Measurements from ENCODE around the gene CDH13.

The CDH13 gene

DNA sequence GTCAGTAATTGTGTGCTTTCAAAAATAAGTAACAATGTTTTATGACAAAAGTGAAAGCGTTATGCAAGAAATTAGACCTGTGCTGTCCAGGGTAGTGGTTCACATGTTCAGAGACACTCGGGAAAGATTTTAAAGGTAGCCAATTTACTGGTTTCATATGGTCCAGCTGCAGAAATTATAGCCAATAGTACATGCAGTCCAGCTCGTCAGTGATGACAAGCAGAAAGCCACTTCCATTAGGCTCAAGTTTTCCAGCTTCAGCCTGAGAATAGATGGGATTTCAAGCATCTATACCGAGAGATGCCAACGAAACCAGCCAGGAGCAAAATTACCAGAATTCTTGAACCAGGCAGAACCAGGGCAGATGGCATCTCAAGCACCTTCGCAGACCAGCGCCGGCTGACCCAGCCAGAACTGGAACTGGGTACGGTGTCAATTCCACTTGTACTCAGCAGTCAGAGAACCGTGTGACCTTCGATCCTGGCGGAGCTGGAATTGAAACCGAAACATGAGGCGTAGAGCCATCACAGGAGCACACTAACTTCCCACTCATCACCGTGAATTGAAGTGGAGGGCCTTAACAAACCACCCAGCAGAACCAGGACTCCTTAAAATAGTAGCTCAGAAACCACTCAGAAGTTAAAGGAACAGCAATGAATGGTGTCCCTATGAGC, 973.2 kb downstream of the CDH13 start:
- DNase-seq = no peak

DNA sequence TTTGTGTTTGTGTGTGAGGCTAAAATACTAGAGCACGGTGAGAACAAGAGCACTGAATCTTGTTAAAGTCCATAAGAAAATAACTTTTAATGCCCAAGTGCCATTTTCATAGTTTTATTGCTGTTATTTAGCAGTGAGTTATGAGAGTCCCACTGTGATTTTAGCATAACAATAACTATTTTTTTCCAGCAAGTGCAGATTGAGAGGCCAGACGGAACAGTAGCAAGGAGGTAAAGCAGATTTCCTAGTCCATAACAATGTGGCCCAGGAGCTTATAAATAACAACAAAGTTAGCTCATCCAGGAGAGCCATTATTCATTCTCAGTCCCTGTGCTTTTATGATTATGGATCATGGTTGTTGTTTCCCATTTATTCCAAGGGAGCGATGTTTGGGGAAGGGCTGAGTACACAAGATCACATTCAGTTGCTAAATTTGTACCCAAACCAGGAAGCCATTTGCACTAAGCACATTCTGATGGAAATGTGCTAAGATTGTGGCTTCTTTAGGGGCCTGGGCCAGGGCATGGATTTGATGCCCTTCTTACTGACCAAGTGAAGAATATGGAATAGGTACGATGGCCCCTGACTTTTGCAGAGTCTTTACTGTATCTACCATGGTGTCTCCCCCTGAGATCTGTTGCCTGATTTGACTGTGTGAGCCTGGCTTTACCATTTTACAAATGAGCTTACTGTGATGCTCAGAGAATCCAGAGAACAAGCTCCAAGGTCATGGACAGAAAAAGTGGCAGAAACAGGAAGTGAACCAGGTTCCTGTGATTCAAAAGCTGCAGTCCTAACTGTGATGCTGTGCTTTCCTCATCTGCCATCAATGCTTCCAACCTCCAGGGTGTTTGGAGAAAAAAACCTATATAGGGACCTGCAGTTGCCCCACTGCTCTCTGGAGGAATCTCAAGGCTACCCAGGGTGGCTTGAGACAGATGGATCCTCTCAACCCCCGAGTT, 976.3 kb downstream of the CDH13 start:
- no peak for DNase-seq

DNA sequence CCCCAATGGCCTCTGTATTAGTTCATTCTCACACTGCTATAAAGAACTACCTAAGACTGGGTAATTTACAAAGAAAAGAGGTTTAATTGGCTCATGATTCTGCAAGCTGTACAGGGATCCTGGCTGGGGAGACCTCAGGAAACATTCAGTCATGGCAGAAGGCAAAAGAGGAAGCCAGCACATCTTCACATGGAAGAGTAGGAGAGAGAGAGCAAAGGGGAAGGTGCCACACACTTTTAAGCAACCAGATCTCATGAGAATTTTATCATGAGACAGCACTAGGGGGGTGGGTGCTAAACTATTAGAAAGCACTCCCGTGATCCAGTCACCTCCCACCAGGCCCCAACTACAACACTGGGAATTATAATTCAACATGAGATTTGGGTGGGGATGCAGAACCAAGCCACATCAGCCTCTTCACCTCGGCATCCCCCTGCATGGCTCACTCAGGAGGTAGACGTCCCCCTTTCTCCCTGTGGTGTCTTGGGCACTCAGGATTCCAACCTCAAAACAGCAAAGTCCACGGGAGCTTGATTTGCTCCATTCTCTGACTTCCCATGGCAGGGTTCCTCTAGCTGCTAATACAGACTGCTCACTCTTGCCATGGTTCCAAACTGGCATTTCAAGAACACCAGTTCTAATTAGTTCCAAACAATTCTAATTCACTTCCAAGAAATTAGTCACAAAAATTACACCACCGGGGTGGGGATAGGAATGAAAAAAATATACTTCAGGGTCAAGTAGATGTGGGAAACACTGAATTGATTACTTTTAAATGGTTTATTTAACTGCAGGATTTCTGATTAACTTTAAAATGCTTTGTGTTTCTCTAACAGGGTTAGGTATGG, 977.2 kb downstream of the CDH13 start:
- DNase-seq = no peak

DNA sequence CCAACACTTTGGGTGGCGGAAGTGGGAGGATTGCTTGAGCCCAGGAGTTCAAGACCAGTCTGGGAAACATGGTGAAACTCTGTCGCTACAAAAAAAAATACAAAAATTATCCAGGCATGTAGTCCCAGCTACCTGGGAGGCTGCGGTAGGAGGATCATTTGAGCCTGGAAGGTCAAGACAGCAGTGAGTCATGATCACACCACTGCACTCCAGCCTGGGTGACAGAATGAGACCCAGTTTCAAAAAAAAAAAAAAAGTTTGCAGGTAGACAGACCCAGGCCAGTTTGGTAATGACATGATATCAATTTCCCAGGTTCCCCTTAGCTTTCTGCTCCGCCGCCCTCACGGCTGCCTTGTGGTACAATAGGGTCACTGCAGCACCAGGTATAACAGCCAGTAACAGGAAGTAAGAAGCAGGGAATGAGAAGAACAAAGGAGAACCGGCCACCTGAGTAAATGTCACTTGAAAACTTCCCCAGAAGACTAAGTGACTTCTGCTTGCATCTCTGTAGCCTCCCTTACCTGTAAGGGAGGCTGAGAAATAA, 979.8 kb downstream of the CDH13 start:
- no peak for DNase-seq

DNA sequence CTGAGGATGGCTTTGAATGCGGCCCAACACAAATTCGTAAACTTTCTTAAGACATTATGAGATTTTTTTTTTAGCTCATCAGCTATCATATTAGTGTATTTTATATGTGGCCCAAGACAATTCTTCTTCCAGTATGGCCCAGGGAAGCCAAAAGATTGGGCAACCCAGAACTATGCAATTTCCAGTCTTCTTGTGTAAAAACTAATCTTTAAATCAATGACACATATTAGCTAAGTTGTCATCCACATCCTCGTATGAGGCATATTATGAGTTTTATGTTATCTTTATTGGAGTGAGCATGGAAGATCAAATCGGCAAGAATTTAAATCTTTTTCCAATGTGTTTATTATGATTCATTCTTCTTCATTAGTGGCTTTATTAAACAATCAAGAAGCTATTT, 982.4 kb downstream of the CDH13 start:
- no peak for DNase-seq

DNA sequence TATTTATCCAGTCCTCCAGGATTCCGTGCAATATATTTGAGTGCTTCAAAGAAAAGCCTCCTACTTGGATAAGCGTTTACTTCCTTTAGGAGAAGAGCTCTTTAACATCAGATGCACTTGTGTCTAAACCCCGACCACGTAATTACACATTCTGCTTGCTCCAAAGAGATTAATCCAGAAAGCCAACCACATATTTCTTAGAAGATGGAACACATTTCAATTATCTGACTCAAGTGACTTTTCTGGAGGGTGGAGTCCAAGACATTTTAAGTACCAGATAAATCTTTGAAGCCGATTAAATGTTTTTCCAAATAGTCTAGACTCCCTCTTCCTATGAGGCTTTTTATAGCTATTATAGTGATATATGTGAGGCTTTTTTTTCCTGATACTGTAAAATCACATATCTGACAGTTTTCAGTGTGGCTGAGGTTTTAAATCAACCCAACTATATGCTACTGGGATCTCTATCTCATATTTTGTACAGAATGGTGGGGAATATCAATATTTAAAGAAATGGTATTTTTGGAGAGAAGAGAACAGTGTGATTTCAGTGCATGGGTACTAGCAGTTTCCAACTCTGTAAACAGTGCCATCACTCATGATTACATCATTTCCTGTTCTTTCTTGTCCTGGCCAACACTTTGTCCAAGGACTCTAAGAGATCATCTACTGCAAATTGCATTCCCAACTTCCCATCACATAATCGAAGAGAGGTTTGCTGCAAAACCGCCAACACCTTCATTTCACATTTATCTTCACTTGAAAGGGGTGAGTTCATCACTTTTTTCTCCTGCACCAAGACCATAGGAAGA, 988.6 kb downstream of the CDH13 start:
- no peak for DNase-seq

DNA sequence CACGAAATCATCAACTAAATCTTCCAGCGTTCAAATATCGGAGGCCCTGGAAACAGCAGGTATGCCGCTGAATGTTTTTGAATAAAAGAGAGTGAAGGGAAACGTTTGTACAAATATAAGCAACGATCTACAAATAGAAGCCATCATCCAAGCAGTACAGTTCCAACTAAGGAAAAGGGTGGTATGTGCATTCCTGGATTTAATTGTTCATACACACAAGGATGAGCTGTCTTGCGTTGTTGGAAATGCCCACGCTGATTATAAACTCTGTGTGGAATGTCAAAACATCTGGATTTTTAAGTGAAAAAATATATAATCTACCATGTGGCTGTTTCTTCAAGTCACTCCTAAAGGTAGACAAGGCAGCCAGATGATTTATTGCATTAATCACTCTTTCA, 989.2 kb downstream of the CDH13 start:
- DNase-seq = no peak

DNA sequence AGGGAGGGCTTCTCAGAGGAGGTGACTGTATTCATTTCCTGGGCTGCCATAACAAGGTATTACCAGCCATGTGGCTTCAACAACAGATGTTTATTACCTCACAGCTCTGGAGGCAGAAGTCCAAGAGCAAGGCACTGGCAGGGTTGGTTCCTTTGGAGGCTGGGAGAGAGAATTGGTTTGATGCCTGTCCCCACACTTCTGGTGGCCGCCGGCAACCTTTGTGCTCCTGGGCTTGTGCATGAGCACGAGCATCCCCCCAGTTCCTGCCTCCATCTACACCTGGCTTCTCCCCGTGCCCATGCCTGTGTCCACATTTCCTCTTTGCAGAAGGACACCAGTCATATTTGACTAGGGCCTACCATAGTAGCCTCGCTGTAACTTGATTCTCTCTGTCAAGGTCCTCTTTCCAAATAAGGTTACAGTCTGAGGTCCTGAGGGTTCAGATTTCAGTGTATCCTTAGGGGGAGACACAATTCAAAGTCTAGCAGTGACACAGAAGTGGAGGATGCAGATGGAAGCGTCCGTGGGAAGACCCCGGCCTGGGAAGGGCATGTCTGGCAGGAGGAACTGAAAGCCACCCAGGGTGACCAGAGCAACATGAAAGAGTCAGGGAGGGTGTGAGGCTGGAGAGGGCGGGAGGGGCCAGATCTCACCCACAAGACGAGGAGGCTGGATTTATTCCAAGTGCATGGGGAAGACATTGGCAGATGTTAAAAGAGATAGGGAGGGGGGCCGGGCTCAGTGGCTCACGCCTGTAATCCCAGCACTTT, 992.8 kb downstream of the CDH13 start:
- no peak for DNase-seq

DNA sequence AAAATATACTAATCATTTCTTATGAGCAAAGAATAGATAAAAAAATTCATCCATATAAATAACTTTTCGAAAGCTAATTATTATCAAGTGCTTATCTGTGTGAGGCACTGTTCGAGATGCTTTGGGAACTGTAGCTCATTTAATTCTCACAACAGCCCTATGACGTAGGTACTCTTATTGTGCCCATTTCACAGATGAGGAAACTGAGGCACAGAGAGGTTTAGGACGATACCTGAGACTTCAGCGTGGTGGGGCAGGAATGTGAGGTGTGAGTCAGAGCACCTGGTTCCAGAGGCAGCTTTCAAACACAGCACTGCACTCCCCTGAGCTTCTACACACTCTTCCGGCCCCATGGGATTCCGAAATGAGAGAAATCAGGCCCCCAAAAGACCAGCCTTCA, 995.2 kb downstream of the CDH13 start:
- no peak for DNase-seq

DNA sequence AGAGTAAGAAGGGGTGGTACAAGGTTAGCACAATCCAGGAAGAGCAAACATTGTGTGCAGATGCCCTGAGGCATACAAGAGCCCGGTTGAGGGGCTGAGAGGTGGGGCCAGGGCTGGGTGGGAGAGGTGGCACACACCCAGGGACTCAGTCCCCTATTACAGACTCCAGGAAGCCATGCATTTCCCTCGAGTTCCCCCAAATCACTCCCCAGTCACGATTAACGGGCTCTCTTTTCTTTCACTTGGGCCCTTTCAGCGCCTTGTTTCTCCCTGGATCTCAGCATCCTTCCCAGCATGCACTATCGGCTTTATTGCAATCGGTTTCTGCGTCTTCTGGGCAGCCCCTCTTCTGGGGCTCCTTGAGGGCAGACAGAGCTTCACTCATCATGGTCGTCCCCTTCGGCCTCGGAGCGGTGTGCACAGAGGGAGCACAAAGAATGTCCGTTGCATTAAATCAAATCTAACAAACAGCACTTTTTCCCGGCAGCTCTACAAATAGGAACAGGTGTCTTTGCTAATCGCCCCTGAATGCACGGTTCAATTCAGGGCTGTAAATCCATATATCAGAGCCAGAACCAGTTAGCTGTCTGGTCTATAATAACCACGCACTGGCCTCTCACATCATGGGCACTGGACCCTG, 996.4 kb downstream of the CDH13 start:
- no peak for DNase-seq

DNA sequence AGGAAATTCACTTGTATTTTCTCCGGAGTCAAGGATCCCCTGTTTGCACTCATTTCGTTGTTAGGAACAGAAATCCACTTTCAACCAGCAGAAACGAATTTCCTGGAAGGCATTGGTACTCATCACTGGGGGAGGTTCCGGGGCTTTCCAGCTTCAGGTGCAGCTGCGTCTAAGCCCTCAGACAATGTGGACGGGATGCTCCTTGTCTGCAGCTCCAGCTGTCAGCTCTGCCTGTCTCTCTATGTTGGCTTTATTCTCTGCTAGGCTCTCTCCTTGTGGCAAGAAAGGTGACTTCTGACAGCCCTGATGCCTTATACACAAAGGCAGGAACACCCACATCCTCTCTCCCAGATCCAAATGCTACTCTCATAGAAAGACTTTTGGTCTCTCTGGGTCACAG, 997.1 kb downstream of the CDH13 start:
- no peak for DNase-seq

DNA sequence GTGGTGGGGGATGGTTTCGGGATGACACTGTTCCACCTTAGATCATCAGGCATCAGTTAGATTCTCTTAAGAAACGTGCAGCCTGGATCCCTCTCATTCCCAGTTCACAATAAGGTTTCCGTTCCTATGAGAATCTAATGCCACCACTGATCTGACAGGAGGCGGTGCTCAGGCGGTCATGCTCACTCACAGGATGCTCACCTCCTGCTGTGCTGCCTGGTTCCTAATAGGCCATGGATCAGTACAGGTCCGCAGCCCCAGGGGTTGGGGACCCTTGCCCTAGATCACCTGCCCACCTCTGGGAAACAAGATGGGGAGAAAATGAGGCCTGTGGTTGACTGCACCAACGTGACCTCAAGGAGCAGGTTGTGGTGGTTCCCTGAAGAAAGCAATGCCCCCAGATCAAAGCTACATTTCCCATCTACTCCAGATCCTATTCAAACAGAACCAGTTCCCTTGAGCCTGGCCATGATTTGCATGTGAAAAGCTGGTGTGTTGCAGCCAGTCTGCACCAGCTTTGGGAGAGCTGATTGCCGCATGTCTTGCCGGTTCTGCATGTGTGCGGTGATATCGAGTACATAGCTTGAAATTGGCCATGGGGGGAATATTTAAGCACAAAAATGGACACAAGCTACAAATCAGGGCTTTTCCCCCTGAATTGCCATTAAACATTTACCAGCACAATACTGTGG, 997.8 kb downstream of the CDH13 start:
- DNase-seq = no peak

DNA sequence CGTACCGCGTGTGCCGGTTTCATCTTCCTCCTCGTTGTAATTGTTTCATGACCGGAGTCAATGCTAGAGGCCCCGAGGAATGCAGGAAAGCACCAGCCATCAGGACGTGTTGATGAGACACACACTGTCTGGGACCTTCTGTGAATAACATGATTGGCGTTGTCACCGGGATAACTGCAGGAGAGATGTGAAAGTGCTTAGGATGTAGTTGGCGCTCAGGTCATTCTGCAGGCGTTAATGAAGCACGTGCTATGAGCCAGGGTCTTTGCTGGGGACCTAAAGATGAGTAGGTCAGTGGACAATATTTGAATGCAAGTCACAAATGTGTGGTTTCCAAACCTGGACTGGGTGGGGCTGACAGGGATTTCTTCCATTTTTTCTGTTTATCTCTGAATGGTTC, 999.4 kb downstream of the CDH13 start:
- no peak for DNase-seq

DNA sequence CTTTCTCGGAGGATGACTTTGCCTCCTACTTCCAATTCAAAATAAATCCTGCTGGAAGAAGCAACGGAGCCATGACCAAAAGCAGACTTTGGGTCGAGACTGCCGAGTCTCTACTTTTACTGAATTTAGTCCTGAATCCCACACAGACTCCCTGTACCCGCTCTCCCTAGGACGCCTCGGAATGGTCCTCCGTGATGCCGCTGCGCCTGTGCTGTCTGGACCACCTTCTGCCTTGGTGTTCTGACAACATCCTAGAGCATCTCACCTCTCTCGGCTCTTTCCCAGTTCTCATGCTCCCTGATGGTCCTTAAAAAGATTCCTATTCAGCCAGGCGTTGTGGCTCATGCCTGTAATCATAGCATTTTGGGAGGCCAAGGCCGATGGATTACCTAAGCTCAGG, 999.9 kb downstream of the CDH13 start:
- no peak for DNase-seq

DNA sequence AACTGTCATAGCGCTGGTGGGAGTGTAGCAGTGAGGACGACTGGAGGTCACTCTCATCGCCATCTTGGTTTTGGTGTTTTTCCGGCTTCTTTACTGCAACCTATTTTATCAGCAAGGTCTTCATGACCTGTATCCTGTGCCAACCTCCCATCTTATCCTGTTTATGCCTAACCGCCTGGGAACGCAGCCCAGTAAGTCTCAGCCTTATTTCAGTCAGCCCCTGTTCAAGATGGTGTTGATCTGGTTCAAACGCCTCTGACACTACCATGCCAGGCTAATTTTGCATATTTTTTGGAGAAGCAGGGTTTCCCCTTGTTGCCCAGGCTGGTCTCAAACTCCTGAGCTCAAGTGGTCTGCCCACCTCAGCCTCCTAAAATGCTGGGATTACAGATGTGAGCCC, 1001.2 kb downstream of the CDH13 start:
- no peak for DNase-seq

DNA sequence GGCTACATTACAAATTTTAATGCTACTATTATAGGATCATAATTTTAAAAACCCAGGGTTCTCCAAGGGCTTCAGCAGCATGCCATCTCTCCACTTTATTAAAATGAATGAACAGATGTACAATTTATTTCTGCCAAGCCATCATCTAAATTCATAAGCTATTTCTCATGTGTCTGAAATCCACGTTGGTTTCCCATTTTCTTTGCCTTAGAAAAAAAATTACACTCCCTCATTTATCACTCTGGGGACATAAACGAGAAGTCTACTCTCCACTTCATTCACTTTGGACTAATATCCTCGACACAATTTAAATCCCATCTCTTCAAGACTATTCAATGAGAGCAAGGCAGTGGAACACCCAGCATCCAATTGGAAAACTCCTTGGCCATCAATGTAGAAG, 1002.7 kb downstream of the CDH13 start:
- no peak for DNase-seq

DNA sequence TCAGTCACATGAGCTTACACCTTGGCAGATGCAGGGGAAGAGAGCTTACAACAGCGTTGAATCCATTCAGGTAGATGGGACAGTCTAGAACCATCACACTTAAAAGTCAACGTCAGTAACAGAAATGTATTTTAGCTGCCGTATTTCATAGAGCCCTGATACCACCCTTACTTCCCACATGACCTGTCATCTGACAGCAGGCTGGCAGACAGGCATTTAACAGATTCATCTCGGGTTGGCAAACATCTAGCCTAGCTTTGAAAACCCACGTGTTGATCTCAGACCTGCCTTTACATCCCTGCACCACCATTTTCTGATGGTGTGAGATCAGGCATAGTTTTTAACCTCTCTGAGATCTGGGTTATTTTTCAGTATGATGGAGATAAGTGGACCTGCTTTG, 1003.1 kb downstream of the CDH13 start:
- DNase-seq = no peak

DNA sequence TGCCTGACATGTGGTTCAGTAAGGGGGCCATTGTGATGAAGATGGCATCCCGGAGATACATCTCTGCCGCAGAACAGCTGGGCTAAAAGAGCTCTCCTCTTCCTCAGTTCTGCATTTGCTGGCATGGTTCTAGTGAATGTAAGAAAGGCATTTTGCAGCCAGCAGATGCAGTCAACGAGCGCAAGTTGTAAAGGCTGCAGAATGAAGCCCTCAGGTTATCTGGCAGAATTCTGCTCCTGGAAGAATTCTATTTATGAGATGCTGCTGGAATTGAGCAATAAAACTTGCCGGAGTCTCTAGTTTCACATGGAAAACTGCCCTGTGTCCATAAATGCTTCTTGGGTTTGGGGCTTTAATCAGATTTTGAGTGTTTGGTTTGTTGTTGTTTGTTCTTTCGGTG, 1004.2 kb downstream of the CDH13 start:
- DNase-seq = no peak

DNA sequence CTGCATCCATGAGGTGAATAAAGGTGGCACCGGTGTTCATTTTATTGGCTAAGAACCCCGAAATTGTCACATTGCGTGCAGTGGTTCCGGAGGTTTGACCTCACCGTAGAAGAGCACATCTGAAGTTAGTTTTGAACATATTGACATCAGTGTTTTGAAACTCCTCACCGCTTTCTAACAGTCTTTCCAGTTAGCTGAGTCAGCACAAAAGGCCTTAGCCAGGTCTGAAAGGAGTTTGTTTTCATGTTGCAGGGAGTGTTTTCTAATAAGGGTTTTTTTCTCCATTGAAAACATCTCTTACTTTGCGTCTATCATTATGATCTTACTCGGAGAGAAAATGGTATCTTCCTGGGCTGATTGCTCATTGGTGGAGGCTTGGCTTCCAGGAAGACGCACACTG, 1006.5 kb downstream of the CDH13 start:
- DNase-seq = no peak

DNA sequence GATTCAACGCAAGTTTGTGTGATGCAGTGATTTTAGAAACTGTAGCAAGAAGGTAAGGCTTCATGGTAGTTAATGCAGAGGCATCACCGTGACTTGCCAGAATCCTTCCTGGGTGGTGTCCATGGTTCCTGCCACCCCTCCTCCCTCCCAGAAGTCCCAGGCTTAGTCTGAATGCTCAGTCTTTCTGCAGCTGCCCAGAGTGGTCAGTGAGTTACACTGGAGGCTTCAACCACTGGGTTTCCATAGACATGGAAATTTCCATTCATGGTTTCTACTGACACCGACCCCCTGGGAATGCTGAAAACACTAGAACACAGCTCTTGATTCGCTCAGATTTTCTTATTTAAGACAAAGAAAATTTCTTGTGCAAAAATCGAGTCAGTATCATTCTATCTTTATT, 1021.6 kb downstream of the CDH13 start:
- DNase-seq = no peak

All from activated gamma-delta T cell (primary cell).